Measurements from ENCODE around the gene PROSER2. TPM values are rescaled to one million over a fixed set of nuclear protein-coding genes. Genes with fewer than 3 reads are reported as not detected.

PROSER2 gene
- total and polyA plus RNA-seq, 4 donors = 6.5 to 24.9 (median 9.9) TPM

GRCh38 chr10:11877591-11877905 lies 54.4 kb downstream of the PROSER2 start:
- no peak for TF ChIP-seq RAD21 (IDR thresholded peaks at IDR 0.05)
- TF ChIP-seq GABPA (IDR thresholded peaks at IDR 0.05 in 1 of 2, conservative IDR thresholded peaks at IDR 0.05 in 1 of 2) = no peak
- TF ChIP-seq TAF1 (conservative IDR thresholded peaks at IDR 0.05) = no peak
- no peak for TF ChIP-seq FOXA2 (IDR thresholded peaks at IDR 0.05)
- TF ChIP-seq MAX (IDR thresholded peaks at IDR 0.05) = no peak
- TF ChIP-seq FOXA1 (IDR thresholded peaks at IDR 0.05) = no peak
- TF ChIP-seq, protein P1, sequence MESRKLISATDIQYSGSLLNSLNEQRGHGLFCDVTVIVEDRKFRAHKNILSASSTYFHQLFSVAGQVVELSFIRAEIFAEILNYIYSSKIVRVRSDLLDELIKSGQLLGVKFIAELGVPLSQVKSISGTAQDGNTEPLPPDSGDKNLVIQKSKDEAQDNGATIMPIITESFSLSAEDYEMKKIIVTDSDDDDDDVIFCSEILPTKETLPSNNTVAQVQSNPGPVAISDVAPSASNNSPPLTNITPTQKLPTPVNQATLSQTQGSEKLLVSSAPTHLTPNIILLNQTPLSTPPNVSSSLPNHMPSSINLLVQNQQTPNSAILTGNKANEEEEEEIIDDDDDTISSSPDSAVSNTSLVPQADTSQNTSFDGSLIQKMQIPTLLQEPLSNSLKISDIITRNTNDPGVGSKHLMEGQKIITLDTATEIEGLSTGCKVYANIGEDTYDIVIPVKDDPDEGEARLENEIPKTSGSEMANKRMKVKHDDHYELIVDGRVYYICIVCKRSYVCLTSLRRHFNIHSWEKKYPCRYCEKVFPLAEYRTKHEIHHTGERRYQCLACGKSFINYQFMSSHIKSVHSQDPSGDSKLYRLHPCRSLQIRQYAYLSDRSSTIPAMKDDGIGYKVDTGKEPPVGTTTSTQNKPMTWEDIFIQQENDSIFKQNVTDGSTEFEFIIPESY (IDR thresholded peaks at IDR 0.05) = no peak
- TF ChIP-seq, protein P2, sequence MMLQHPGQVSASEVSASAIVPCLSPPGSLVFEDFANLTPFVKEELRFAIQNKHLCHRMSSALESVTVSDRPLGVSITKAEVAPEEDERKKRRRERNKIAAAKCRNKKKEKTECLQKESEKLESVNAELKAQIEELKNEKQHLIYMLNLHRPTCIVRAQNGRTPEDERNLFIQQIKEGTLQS (IDR thresholded peaks at IDR 0.05) = no peak
- no peak for TF ChIP-seq HNF4G (IDR thresholded peaks at IDR 0.05)
- no peak for TF ChIP-seq SP1 (IDR thresholded peaks at IDR 0.05)
- TF ChIP-seq YY1 (IDR thresholded peaks at IDR 0.05) = no peak
- TF ChIP-seq CTCF (IDR thresholded peaks at IDR 0.05; ENCODE audit: low read depth, low read length, missing input control) = no peak
- Histone ChIP-seq H3K27ac (ENCODE audit: low read depth in 1 of 2, low read length in 2 of 2) (no peak overlapping the region), H3K36me3 (ENCODE audit: control insufficient read depth in 4 of 4, insufficient read depth in 3 of 4, low read depth in 1 of 4, low read length in 3 of 4) (no peaks in the 10 kb centered on the region), H3K9ac (ENCODE audit: low read depth in 1 of 2, low read length in 2 of 2) (no peak overlapping the region), H3K4me1 (ENCODE audit: control insufficient read depth in 4 of 4, insufficient read depth in 4 of 4, low read length in 3 of 4) (peaks cover 16 to 33% (median 26%) of the 10 kb centered on the region in 4 donors), H3K9me3 (ENCODE audit: control insufficient read depth in 4 of 4, low read length in 3 of 4) (no peaks in the 10 kb centered on the region), H3K27me3 (ENCODE audit: control insufficient read depth in 4 of 4, insufficient read depth in 4 of 4, low read length in 3 of 4) (no peaks in the 10 kb centered on the region), H3K4me3 (ENCODE audit: low read depth in 1 of 3, low read length in 3 of 3) (no peak overlapping the region)
- DNase-seq (ENCODE audit: low spot score) = no peak
- 91% methylated on average over 13 of the region's 13 CpGs for WGBS

GRCh38 chr10:11878776-11879175 lies 55.6 kb downstream of the PROSER2 start:
- DNase-seq (ENCODE audit: low spot score) = no peak
- Histone ChIP-seq H3K9me3 (ENCODE audit: control insufficient read depth in 4 of 4, low read length in 3 of 4) (no peaks in the 10 kb centered on the region), H3K4me3 (ENCODE audit: low read depth in 1 of 3, low read length in 3 of 3) (no peak overlapping the region), H3K4me1 (ENCODE audit: control insufficient read depth in 4 of 4, insufficient read depth in 4 of 4, low read length in 3 of 4) (peaks cover 16 to 33% (median 26%) of the 10 kb centered on the region in 4 donors), H3K36me3 (ENCODE audit: control insufficient read depth in 4 of 4, insufficient read depth in 3 of 4, low read depth in 1 of 4, low read length in 3 of 4) (no peaks in the 10 kb centered on the region), H3K27me3 (ENCODE audit: control insufficient read depth in 4 of 4, insufficient read depth in 4 of 4, low read length in 3 of 4) (no peaks in the 10 kb centered on the region), H3K27ac (ENCODE audit: low read depth in 1 of 2, low read length in 2 of 2) (no peak overlapping the region), H3K9ac (ENCODE audit: low read depth in 1 of 2, low read length in 2 of 2) (no peak overlapping the region)
- TF ChIP-seq RXRA (IDR thresholded peaks at IDR 0.05) (no peak), EGR1 (IDR thresholded peaks at IDR 0.05; ENCODE audit: low read depth in 2 of 2) (no peak), FOXA1 (IDR thresholded peaks at IDR 0.05) (no peak), REST (IDR thresholded peaks at IDR 0.05) (no peak), CTCF (IDR thresholded peaks at IDR 0.05; ENCODE audit: low read depth, low read length, missing input control) (no peak), FOXA2 (IDR thresholded peaks at IDR 0.05) (no peak), MAX (IDR thresholded peaks at IDR 0.05) (no peak), JUND (IDR thresholded peaks at IDR 0.05) (no peak), RAD21 (IDR thresholded peaks at IDR 0.05) (no peak), TAF1 (conservative IDR thresholded peaks at IDR 0.05) (no peak), SP1 (IDR thresholded peaks at IDR 0.05) (no peak), YY1 (IDR thresholded peaks at IDR 0.05) (no peak), GABPA (IDR thresholded peaks at IDR 0.05 in 1 of 2, conservative IDR thresholded peaks at IDR 0.05 in 1 of 2) (no peak)
- TF ChIP-seq, protein P2 (IDR thresholded peaks at IDR 0.05) = no peak
- TF ChIP-seq, protein P1 (IDR thresholded peaks at IDR 0.05) = no peak
- 87% methylated on average over 12 of the region's 12 CpGs for WGBS

Data from liver (tissue), 9 donors.